HFFc6 (cell line): ENCODE data around the gene DDX41. TPM values are rescaled to one million over a fixed set of nuclear protein-coding genes. Genes with fewer than 3 reads are reported as not detected.
A peak's percentile ranks its signal among the peaks of the same experiment; 100 is the strongest.
"Not testable (repeated sequence)": the region's sequence is repeated elsewhere in the genome, so short reads cannot be mapped to it uniquely, and the experiment has no call there.

Source experiments
- DNase-seq: peaks from one replicate; pipeline ENCODE4 v3.0.0-alpha.2; 2018
- H3K27ac Mint-ChIP-seq: 2 replicates; pipeline ENCODE4 v1.8.0; 2020; ENCODE audit warnings: mild to moderate bottlenecking, mixed read lengths
- H3K27me3 Mint-ChIP-seq: 2 replicates; pipeline ENCODE4 v1.8.0; 2021; ENCODE audit warnings: mild to moderate bottlenecking, moderate library complexity, mixed read lengths; ENCODE audit not compliant: insufficient read depth
- H3K36me3 Mint-ChIP-seq: 2 replicates; pipeline ENCODE4 v1.8.0; 2021; ENCODE audit warnings: low read depth, mixed read lengths
- H3K4me1 Mint-ChIP-seq: 2 replicates; pipeline ENCODE4 v1.8.0; 2020; ENCODE audit warnings: low read depth, mixed read lengths
- H3K4me3 Mint-ChIP-seq: 2 replicates; pipeline ENCODE4 v1.8.0; 2020; ENCODE audit warnings: mild to moderate bottlenecking, moderate library complexity, mixed read lengths
- H3K9me3 Mint-ChIP-seq: 2 replicates; pipeline ENCODE4 v1.8.0; 2020; ENCODE audit warnings: mild to moderate bottlenecking, mixed read lengths
- CTCF ChIP-seq: fragments of 200-600 bp; sonication (generic); IDR thresholded peaks from 2 replicates; pipeline ENCODE4 v1.5.0; 2021; ENCODE audit warnings: antibody characterized with exemption, mild to moderate bottlenecking
- total RNA-seq, 6 experiments: library from RNA; stranded (reverse); fragmentation: NEBNext Ultra II Directional; extraction: Animal tissue kit (Norgen Biotek cat#: 25700); gene quantifications; 2 replicates in 1 of 6; 3 replicates in 5 of 6; pipeline ENCODE4 v1.2.3, GENCODE V29; 2021

The DDX41 gene
- total RNA-seq, 6 experiments from 2014 or later = 83.8 to 105 (median 98.5) TPM

GRCh38 chr5:177487975-177488374 lies 28.8 kb downstream of the DDX41 start:
- Mint-ChIP-seq H3K27me3 (peaks cover 24% of the 10 kb centered on the region), H3K36me3 (peaks cover 45% of the 10 kb centered on the region)
- TF ChIP-seq CTCF = peak; percentile 43

GRCh38 chr5:177487144-177487543 lies 29.6 kb downstream of the DDX41 start:
- no peak for TF ChIP-seq CTCF
- H3K27me3 Mint-ChIP-seq = peaks cover 29% of the 10 kb centered on the region
- no peak overlapping the region for H3K4me3 Mint-ChIP-seq
- peaks cover 42% of the 10 kb centered on the region for H3K4me1 Mint-ChIP-seq
- peak overlapping the region; percentile 56 for H3K27ac Mint-ChIP-seq
- H3K9me3 Mint-ChIP-seq = peaks cover 4% of the 10 kb centered on the region
- peaks cover 47% of the 10 kb centered on the region for H3K36me3 Mint-ChIP-seq
- DNase-seq = no peak

More at GRCh38 chr5:177487975-177488374, 28.8 kb downstream of the DDX41 start:
- DNase-seq = no peak
- Mint-ChIP-seq H3K27ac (no peak overlapping the region), H3K4me1 (peaks cover 39% of the 10 kb centered on the region), H3K9me3 (no peaks in the 10 kb centered on the region; the same call in none of the 2 replicates), H3K4me3 (no peak overlapping the region)

- no peak overlapping the region for H3K27ac Mint-ChIP-seq
- H3K36me3 Mint-ChIP-seq = peaks cover 52% of the 10 kb centered on the region
- H3K4me1 Mint-ChIP-seq = peaks cover 49% of the 10 kb centered on the region
- H3K4me3 Mint-ChIP-seq = no peak overlapping the region
- no peak for TF ChIP-seq CTCF
- H3K27me3 Mint-ChIP-seq = peaks cover 31% of the 10 kb centered on the region
- H3K9me3 Mint-ChIP-seq = peaks cover 4% of the 10 kb centered on the region
- DNase-seq = no peak
Observed at GRCh38 chr5:177486256-177486655, 30.5 kb downstream of the DDX41 start.

- H3K4me1 Mint-ChIP-seq = peaks cover 49% of the 10 kb centered on the region
- not testable (repeated sequence) for H3K9me3 Mint-ChIP-seq, DNase-seq, H3K4me3 Mint-ChIP-seq
- H3K36me3 Mint-ChIP-seq = peaks cover 49% of the 10 kb centered on the region
- peaks cover 33% of the 10 kb centered on the region for H3K27me3 Mint-ChIP-seq
- H3K27ac Mint-ChIP-seq = peak overlapping the region; percentile 75
Observed at GRCh38 chr5:177485753-177486152, 31.0 kb downstream of the DDX41 start.

- peaks cover 37% of the 10 kb centered on the region for H3K27me3 Mint-ChIP-seq
- DNase-seq = no peak
- peaks cover 4% of the 10 kb centered on the region for H3K9me3 Mint-ChIP-seq
- H3K27ac Mint-ChIP-seq = peak overlapping the region; percentile 75
- H3K36me3 Mint-ChIP-seq = peaks cover 51% of the 10 kb centered on the region
- no peak for TF ChIP-seq CTCF
- peaks cover 53% of the 10 kb centered on the region for H3K4me1 Mint-ChIP-seq
- H3K4me3 Mint-ChIP-seq = peak overlapping the region; percentile 49; the same call in 1 of the 2 replicates
Observed at GRCh38 chr5:177484902-177485549, 31.7 kb downstream of the DDX41 start.

- peak overlapping the region; percentile 49 for H3K4me3 Mint-ChIP-seq
Observed at GRCh38 chr5:177483994-177484901, 32.5 kb downstream of the DDX41 start.

More at GRCh38 chr5:177483994-177484901, 32.5 kb downstream of the DDX41 start:
- Mint-ChIP-seq H3K36me3 (peaks cover 58% of the 10 kb centered on the region), H3K9me3 (peaks cover 10% of the 10 kb centered on the region), H3K4me1 (peaks cover 60% of the 10 kb centered on the region), H3K27ac (peak overlapping the region; percentile 75), H3K27me3 (peaks cover 44% of the 10 kb centered on the region)
- DNase-seq = no peak
- TF ChIP-seq CTCF = no peak
